Midbrain (tissue), 1 donor: ENCODE data around the gene PROCA1.
"Not testable (repeated sequence)": the region's sequence is repeated elsewhere in the genome, so short reads cannot be mapped to it uniquely, and the experiment has no call there.

ENCODE experiments used
- DNase-seq: peaks from one replicate; lab custom pipeline; 2025; lab: John Stamatoyannopoulos, UW

PROCA1 gene

DNA sequence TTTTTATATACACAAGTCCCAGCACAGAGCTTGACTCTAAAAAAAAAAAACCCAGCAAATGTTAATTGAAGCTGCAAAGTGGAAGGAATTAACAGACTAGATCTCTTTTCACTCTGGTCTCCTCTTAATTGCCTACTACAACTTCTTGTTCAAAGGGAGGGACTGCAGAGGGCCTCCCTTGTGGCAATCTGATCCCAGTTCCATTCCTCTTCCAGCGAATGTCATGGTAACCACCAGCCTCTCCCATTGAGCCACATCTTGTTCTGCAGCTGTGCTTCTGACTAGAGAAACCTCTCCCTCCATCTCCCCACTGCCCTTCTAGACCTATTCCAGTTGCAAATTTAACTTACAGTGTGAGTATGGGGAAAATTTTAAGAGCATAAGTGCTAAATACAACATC is 43.8 kb downstream of the PROCA1 start:
- no peak for DNase-seq

DNA sequence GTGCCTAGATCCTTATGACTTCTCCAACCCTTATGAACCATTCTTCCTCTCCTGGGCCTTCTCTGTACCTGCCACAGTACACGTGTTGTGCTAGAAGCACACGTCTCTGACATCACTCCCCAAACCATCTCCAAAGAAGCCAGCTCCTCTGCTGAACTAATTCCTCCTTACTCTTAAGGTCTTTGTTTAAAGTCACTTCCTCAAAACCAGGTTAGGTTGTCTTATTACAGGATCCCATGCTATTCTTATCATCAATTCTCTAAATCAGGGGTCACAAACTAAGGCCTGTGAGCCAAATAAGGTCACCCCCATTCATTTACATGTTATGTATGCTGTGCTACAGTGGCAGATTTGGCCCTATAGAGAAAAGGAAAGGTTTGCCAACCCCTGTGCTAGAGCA is 45.7 kb downstream of the PROCA1 start:
- no peak for DNase-seq

DNA sequence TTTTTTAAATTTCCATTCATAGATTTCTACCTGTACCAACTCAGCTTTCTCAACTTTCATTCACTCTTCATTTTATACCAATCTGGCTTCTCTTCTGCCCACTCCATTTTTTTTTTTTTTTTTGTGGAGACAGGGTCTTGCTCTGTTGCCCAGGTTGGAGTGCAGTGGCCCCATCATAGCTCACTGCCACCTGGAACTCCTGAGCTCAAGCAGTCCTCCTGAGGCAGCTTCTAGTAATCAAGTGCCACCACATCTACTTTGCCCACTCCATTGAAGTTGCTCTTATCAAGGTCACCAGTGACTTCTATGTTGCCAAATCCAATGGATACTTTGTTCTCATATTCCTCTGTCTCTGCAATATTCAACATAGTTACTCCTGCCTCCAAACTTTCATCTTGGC is 48.0 kb downstream of the PROCA1 start:
- DNase-seq: no peak

- DNase-seq: no peak
Observed at GRCh38 chr17:28662527-28662829, 49.2 kb downstream of the PROCA1 start.

DNA sequence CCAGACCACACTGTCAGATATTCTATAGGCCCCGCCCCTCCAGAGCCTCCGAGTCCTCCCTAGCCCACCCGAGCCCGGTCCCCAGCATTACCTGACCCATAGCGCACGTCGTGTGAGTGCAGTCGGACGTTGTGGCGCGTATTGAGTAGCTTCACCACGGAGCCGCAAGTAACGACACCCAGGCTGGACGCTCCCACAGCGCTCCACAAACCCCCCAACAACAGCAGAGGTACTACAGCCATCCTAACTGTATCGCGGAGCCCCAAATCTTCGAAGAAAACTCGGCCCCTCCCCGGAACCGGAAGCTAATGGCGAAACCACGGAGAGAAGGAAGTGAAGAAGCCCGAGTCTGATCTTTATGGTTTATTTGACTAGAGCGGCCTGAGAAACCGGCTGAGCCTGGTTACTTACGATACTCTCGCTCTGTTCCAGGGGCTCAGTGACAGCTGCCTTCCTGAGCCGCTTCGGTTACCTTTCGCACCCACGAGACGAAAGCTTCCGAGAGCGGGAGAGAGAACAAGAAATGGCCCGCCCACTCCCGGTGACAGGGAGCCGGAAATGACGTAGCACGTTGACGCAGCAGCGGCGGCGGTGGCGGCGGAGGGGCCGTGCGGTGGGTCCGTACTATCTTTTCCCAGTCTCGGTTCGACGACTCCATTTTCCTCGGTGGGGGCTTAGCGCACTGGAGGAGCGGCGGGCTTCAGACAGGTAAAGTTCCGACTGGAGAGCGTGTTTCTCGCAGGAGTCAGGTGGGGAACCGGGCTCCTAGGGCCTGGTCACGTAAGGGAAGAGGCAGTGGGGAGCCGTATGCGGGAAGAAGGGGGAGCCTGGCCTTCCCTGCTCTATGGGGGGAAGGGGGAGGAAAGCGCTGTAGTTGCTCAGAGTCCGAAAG is 49.8 kb downstream of the PROCA1 start, which contains the start of the genes SDF2 and SUPT6H:
Gene SDF2, minus strand, starts transcription at position 272 of the 892 bp plus-strand sequence. Its CDS starts 30 bp downstream, at position 242.
Gene SUPT6H, plus strand, starts transcription at position 571 of the 892 bp plus-strand sequence. CDS start 11,197 bp downstream, outside the sequence.
- peak; percentile 95 for DNase-seq

DNA sequence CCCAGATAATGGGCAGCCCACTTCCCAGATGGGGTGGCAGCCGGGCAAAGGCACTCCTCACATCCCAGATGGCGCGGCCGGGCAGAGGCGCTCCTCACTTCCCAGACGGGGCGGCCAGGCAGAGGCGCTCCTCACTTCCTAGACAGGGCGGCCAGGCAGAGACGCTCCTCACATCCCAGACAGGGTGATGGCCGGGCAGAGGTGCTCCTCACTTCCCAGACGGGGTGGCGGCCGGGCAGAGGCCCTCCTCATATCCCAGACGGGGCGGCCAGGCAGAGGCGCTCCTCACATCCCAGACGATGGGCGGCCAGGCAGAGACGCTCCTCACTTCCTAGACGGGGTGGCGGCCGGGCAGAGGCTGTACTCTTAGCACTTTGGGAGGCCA is 52.2 kb downstream of the PROCA1 start:
- DNase-seq: not testable (repeated sequence)

- DNase-seq: not testable (repeated sequence)
Observed at GRCh38 chr17:28658766-28659496, 52.8 kb downstream of the PROCA1 start.

DNA sequence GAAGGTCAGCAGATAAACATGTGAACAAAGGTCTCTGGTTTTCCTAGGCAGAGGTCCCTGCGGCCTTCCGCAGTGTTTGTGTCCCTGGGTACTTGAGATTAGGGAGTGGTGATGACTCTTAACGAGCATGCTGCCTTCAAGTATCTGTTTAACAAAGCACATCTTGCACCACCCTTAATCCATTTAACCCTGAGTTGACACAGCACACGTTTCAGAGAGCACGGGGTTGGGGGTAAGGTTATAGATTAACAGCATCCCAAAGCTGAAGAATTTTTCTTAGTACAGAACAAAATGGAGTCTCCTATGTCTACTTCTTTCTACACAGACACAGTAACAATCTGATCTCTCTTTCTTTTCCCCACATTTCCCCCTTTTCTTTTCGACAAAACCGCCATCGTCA is 53.3 kb downstream of the PROCA1 start:
- DNase-seq: not testable (repeated sequence)

- DNase-seq: no peak
Observed at GRCh38 chr17:28657756-28658155, 53.9 kb downstream of the PROCA1 start.

DNA sequence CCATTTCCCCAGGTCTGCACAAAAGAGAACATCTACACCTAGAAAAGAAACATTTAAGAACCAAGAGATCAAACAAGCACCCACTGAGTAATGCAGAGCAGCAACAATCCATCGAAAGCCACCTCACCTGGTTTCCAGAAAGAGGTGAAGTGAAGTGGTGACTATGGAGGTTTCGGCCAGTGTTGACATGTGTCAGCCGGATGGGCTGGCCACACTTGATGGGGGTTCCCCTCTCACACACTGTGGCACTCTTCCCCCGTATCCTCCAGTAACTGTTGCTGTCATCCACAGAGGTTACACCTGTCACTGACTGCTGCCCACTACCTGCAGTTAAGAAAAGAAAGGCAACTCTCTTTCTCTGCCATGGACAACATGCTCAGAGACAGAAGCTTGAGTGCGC is 56.5 kb downstream of the PROCA1 start:
- DNase-seq: no peak
